H1 (cell line): ENCODE measurements around the gene NTRK1. TPM values are rescaled to one million over a fixed set of nuclear protein-coding genes. Genes with fewer than 3 reads are reported as not detected.

ENCODE experiments used
- CTCF ChIA-PET: fragments of 300-600 bp; sonication (Branson Sonifier 250); formaldehyde crosslinking; loops from one replicate; lab custom pipeline; 2021; ENCODE audit not compliant: partially characterized antibody; lab: Charles Lee
- POLR2A ChIA-PET: fragments of 300-600 bp; sonication (Branson Sonifier 250); formaldehyde crosslinking; loops from one replicate; lab custom pipeline; 2021; ENCODE audit warnings: inconsistent platforms; ENCODE audit not compliant: partially characterized antibody; lab: Charles Lee
- DNase-seq, 2 experiments: peaks; one replicate each; pipeline versions ENCODE4 v3.0.0 to v3.0.0-alpha.2; 2010 to 2022; ENCODE audit warnings: low spot score in 2 of 2, low read depth in 1 of 2, mixed read lengths in 1 of 2
- FAIRE-seq: peaks from 2 replicates; lab custom pipeline; 2011; peaks lifted over from hg19 to GRCh38; lab: Jason Lieb, UNC
- H2AFZ ChIP-seq: 2 replicates; pipeline ENCODE4 v1.8.1; 2012; ENCODE audit warnings: low read length, inconsistent platforms
- H2AK5ac ChIP-seq: 2 replicates; pipeline ENCODE4 v1.6.1; 2013; ENCODE audit warnings: low read depth, low read length
- H2BK120ac ChIP-seq: replicated peaks from 2 replicates; pipeline ENCODE3; 2013; ENCODE audit warnings: low read depth, low read length, inconsistent platforms
- H2BK12ac ChIP-seq: 2 replicates; pipeline ENCODE4 v1.6.1; 2013; ENCODE audit warnings: low read depth, low read length
- H2BK15ac ChIP-seq: 2 replicates; pipeline ENCODE4 v1.6.1; 2013; ENCODE audit warnings: low read length
- H2BK20ac ChIP-seq: 2 replicates; pipeline ENCODE4 v1.6.1; 2013; ENCODE audit warnings: low read length
- H2BK5ac ChIP-seq: 2 replicates; pipeline ENCODE4 v1.6.1; 2013; ENCODE audit warnings: low read depth, low read length
- H3K14ac ChIP-seq: 2 replicates; pipeline ENCODE4 v1.6.1; 2013; ENCODE audit warnings: inconsistent platforms; ENCODE audit not compliant: insufficient read length
- H3K18ac ChIP-seq: 2 replicates; pipeline ENCODE4 v1.6.1; 2013; ENCODE audit warnings: low read length; ENCODE audit errors: extremely low read depth
- H3K23ac ChIP-seq: 2 replicates; pipeline ENCODE4 v1.6.1; 2013; ENCODE audit warnings: inconsistent platforms; ENCODE audit not compliant: insufficient read length
- H3K23me2 ChIP-seq: 2 replicates; pipeline ENCODE4 v1.6.1; 2013; ENCODE audit warnings: low read depth, low read length
- H3K27ac ChIP-seq: 2 replicates; pipeline ENCODE4 v1.6.1; 2011; ENCODE audit warnings: low read depth, low read length, inconsistent platforms
- H3K27me3 ChIP-seq, 4 experiments: replicated peaks in 1 of 4; 1 replicate in 1 of 4; 2 replicates in 3 of 4; pipeline versions ENCODE4 v1.6.1 to v1.8.1; 2011 to 2013; ENCODE audit warnings: low read length in 3 of 4, mild to moderate bottlenecking in 3 of 4, inconsistent platforms in 2 of 4, mixed read lengths in 2 of 4, moderate library complexity in 1 of 4; ENCODE audit not compliant: control insufficient read depth in 3 of 4, insufficient read depth in 3 of 4; ENCODE audit errors: extremely low read depth in 1 of 4
- H3K36me3 ChIP-seq, 4 experiments: 2 replicates each; pipeline versions ENCODE4 v1.6.1 to v1.8.1; 2011 to 2013; ENCODE audit warnings: mild to moderate bottlenecking in 4 of 4, low read length in 3 of 4, moderate library complexity in 2 of 4, control low read depth in 1 of 4, inconsistent platforms in 1 of 4; ENCODE audit not compliant: insufficient read depth in 4 of 4, control insufficient read depth in 2 of 4
- H3K4ac ChIP-seq: replicated peaks from 2 replicates; pipeline ENCODE3; 2013; ENCODE audit warnings: low read length, low read depth, mixed read lengths, inconsistent platforms; ENCODE audit not compliant: insufficient read length
- H3K4me1 ChIP-seq, 4 experiments: replicated peaks in 1 of 4; 1 replicate in 1 of 4; 2 replicates in 3 of 4; pipeline versions ENCODE4 v1.6.1 to v1.8.1; 2011 to 2013; ENCODE audit warnings: low read length in 3 of 4, inconsistent platforms in 2 of 4, mixed read lengths in 1 of 4; ENCODE audit not compliant: insufficient read depth in 4 of 4, control insufficient read depth in 3 of 4
- H3K4me2 ChIP-seq, 2 experiments: 2 replicates each; pipeline versions ENCODE4 v1.6.1 to v1.8.1; 2011 to 2013; ENCODE audit warnings: low read depth in 2 of 2, low read length in 2 of 2, control low read depth in 1 of 2, inconsistent platforms in 1 of 2, mild to moderate bottlenecking in 1 of 2; ENCODE audit not compliant: insufficient read depth in 1 of 2
- H3K4me3 ChIP-seq, 4 experiments: fragments of 200-600, 300-600 bp in 1 of 4; sonication (generic), shearing (Covaris generic), sonication (Bioruptor Twin) in 1 of 4; 2 replicates each; pipeline versions ENCODE4 v1.5.1 to v1.8.1; 2011 to 2016; ENCODE audit warnings: low read length in 4 of 4, low read depth in 3 of 4, control low read depth in 2 of 4, inconsistent platforms in 2 of 4, mild to moderate bottlenecking in 2 of 4, mixed read lengths in 1 of 4, moderate library complexity in 1 of 4; ENCODE audit not compliant: insufficient read depth in 2 of 4; ENCODE audit errors: extremely low read depth in 1 of 4
- H3K56ac ChIP-seq: replicated peaks from 2 replicates; pipeline ENCODE3; 2013; ENCODE audit warnings: low read depth, mild to moderate bottlenecking, mixed read lengths, low read length, inconsistent platforms; ENCODE audit not compliant: insufficient read length
- H3K79me1 ChIP-seq: 2 replicates; pipeline ENCODE4 v1.6.1; 2013; ENCODE audit warnings: low read depth, low read length, control low read depth
- H3K79me2 ChIP-seq, 2 experiments: 2 replicates each; pipeline versions ENCODE4 v1.6.1 to v1.8.1; 2012 to 2013; ENCODE audit warnings: low read length in 2 of 2, mild to moderate bottlenecking in 2 of 2, inconsistent platforms in 1 of 2; ENCODE audit not compliant: insufficient read depth in 2 of 2, control insufficient read depth in 1 of 2
- H3K9ac ChIP-seq, 4 experiments: replicated peaks in 1 of 4; 1 replicate in 1 of 4; 2 replicates in 3 of 4; pipeline versions ENCODE4 v1.6.1 to v1.8.1; 2011 to 2013; ENCODE audit warnings: low read depth in 3 of 4, low read length in 3 of 4, control low read depth in 2 of 4, mild to moderate bottlenecking in 2 of 4, moderate library complexity in 2 of 4, inconsistent platforms in 1 of 4; ENCODE audit errors: extremely low read depth in 1 of 4
- H3K9me3 ChIP-seq, 2 experiments: 2 replicates each; pipeline versions ENCODE4 v1.6.1 to v1.8.1; 2012 to 2013; ENCODE audit warnings: mild to moderate bottlenecking in 2 of 2, moderate library complexity in 2 of 2, control low read depth in 1 of 2, inconsistent platforms in 1 of 2, low read depth in 1 of 2, low read length in 1 of 2, mixed read lengths in 1 of 2; ENCODE audit not compliant: insufficient read depth in 2 of 2
- H4K20me1 ChIP-seq, 2 experiments: replicated peaks in 1 of 2; 2 replicates each; pipeline versions ENCODE3 to v1.8.1; 2011 to 2013; ENCODE audit warnings: inconsistent platforms in 2 of 2, low read length in 2 of 2, mild to moderate bottlenecking in 1 of 2; ENCODE audit not compliant: insufficient read depth in 2 of 2, control insufficient read depth in 1 of 2
- H4K5ac ChIP-seq: 2 replicates; pipeline ENCODE4 v1.6.1; 2013; ENCODE audit warnings: low read length, low read depth, mixed read lengths, inconsistent platforms; ENCODE audit not compliant: insufficient read length
- H4K8ac ChIP-seq: 2 replicates; pipeline ENCODE4 v1.8.0; 2013; ENCODE audit warnings: mild to moderate bottlenecking, moderate library complexity, low read length, inconsistent platforms; ENCODE audit not compliant: insufficient read depth; ENCODE audit errors: extremely low read depth
- H4K91ac ChIP-seq: replicated peaks from 2 replicates; pipeline ENCODE3; 2013; ENCODE audit warnings: low read length, mixed read lengths, inconsistent platforms; ENCODE audit not compliant: insufficient read length
- ATF2 ChIP-seq: IDR thresholded peaks from 2 replicates; pipeline ENCODE4 v1.6.1; 2012; ENCODE audit warnings: low read length, inconsistent platforms
- TEAD4 ChIP-seq: IDR thresholded peaks from 2 replicates; pipeline ENCODE4 v1.6.1; 2012; ENCODE audit warnings: low read depth, low read length, inconsistent platforms, mixed read lengths
- WGBS, 2 experiments: shearing (Covaris generic) in 1 of 2; methylation state at CpG; one replicate each; pipeline versions ENCODE4 v1.1.6 to v1.1.7; 2013 to 2015; ENCODE audit warnings: low lambda C conversion rate in 2 of 2, mixed read lengths in 2 of 2, inconsistent platforms in 1 of 2, low coverage in 1 of 2, missing lambda C conversion rate in 1 of 2; ENCODE audit not compliant: insufficient replicate concordance in 2 of 2, insufficient coverage in 1 of 2, insufficient read length in 1 of 2; ENCODE audit errors: extremely low coverage in 1 of 2, missing lambda C conversion rate in 1 of 2; 5-methylcytosine and 5-hydroxymethylcytosine counted together
- polyA plus RNA-seq, 7 experiments: library from polyadenylated mRNA; depleted of rRNA in 3 of 7; stranded (reverse) in 5 of 7; unstranded in 2 of 7; fragments of >200 nt in 5 of 7; fragments of 200-250 nt in 2 of 7; gene quantifications; 1 replicate in 5 of 7; 2 replicates in 1 of 7; 4 replicates in 1 of 7; pipeline versions ENCODE4 v1.2.1 to v1.2.3, GENCODE V29; 2011 to 2013; ENCODE audit warnings: missing spikeins in 2 of 7, mixed read lengths in 2 of 7
- total RNA-seq: library from RNA; stranded (reverse); fragmentation: NEBNext Ultra II Directional; extraction: Animal tissue kit (Norgen Biotek cat#: 25700); gene quantifications from 2 replicates; pipeline ENCODE4 v1.2.1, GENCODE V29; 2021

Gene NTRK1
- total and polyA plus RNA-seq, 2 of the 8 experiments (the other 6 are each of a cell fraction or from before 2014, with no cell fraction given): 0.12 to 0.24 TPM

- DNase-seq (no peak), FAIRE-seq (no peak)
- WGBS, 2 experiments: 50% methylated on average over 10 of the region's 10 CpGs; no CpG with 5 or more reads in 1 of the 2 experiments
Measured at GRCh38 chr1:156884560-156885184, 24.0 kb downstream of the NTRK1 start.

More at GRCh38 chr1:156884560-156885184, 24.0 kb downstream of the NTRK1 start:
- H3K18ac ChIP-seq: no peak overlapping the region; the same call in 1 of the 2 replicates
- TF ChIP-seq ATF2 (no peak), TEAD4 (0 out of 2 replicates have a peak, but pooled peaks have one; percentile 27)
- TF ChIP-seq, all 59 proteins: peak for 1
- peak overlapping the region; percentile 95 for H2BK15ac ChIP-seq
- peaks cover 8 to 39% (median 16%) of the 10 kb centered on the region in 4 experiments for H3K4me1 ChIP-seq
- no peak overlapping the region for H2BK5ac ChIP-seq
- H3K4ac ChIP-seq: no peak overlapping the region
- H3K27ac ChIP-seq: no peak overlapping the region
- H2BK20ac ChIP-seq: peak overlapping the region; percentile 9; the same call in 1 of the 2 replicates
- no peaks in the 10 kb centered on the region for H3K9me3 ChIP-seq
- H3K56ac ChIP-seq: no peak overlapping the region
- CTCF ChIA-PET: interaction anchor here (0.6 to 31.4 kb wide), 22 partner anchors 5 to 211 kb away, joined by 3 to 719 read pairs (median 4); partner anchors contain the start of genes INSRR, LRRC71, NTRK1 and PEAR1
- H4K20me1 ChIP-seq: no peaks in the 10 kb centered on the region
- H3K23ac ChIP-seq: no peak overlapping the region
- H3K23me2 ChIP-seq: 0 out of 2 replicates have a peak, but pooled peaks cover 2% of the 10 kb centered on the region
- H3K36me3 ChIP-seq: no peaks in the 10 kb centered on the region
- H3K79me2 ChIP-seq: no peaks in the 10 kb centered on the region
- no peak overlapping the region for H4K5ac ChIP-seq
- no peak overlapping the region for H2AFZ ChIP-seq
- H3K4me3 ChIP-seq: no peak overlapping the region
- peaks cover 0 to 27% (median 24%) of the 10 kb centered on the region in 4 experiments; a peak in 6 of 7 replicates for H3K27me3 ChIP-seq
- POLR2A ChIA-PET: interaction anchor here (0.6 to 1.9 kb wide), 7 partner anchors 14 to 208 kb away, joined by 3 to 8 read pairs (median 4); partner anchors contain the start of genes ISG20L2, METTL25B and NTRK1
- H3K14ac ChIP-seq: no peak overlapping the region
- H3K4me2 ChIP-seq: peak overlapping the region; percentile 15 to 40; a peak in 3 of 4 replicates
- no peak overlapping the region for H4K8ac ChIP-seq
- no peak overlapping the region for H3K9ac ChIP-seq
- no peaks in the 10 kb centered on the region for H3K79me1 ChIP-seq
- H2BK120ac ChIP-seq: no peak overlapping the region
- peak overlapping the region; percentile 52 for H4K91ac ChIP-seq
- H2BK12ac ChIP-seq: peak overlapping the region; percentile 63; the same call in 1 of the 2 replicates
- 0 out of 2 replicates have a peak overlapping the region, but pooled peaks have one; percentile 19 for H2AK5ac ChIP-seq
